Fibroblast of mammary gland (primary cell): ENCODE measurements around the gene PRKAG2.

Source experiments
- DNase-seq: peaks from one replicate; pipeline ENCODE4 v3.0.0-alpha.2; 2010; ENCODE audit warnings: low read depth
- H3K4me3 ChIP-seq: 2 replicates; pipeline ENCODE4 v1.5.1; 2011; ENCODE audit warnings: low read depth, mild to moderate bottlenecking, low read length, moderate library complexity; ENCODE audit not compliant: control insufficient read depth
- CTCF ChIP-seq: conservative IDR thresholded peaks from 2 replicates; pipeline ENCODE4 v1.5.1; 2011; ENCODE audit warnings: low read depth, low read length, inconsistent platforms; ENCODE audit not compliant: control insufficient read depth, insufficient read depth

The PRKAG2 gene

GRCh38 chr7:151549083-151549482 is 327.8 kb downstream of the PRKAG2 start:
- H3K4me3 ChIP-seq: no peak overlapping the region
- no peak for TF ChIP-seq CTCF
- no peak for DNase-seq

- H3K4me3 ChIP-seq: no peak overlapping the region
- DNase-seq: no peak
- no peak for TF ChIP-seq CTCF
Observed at GRCh38 chr7:151544183-151544582, 332.7 kb downstream of the PRKAG2 start.

GRCh38 chr7:151542606-151543130 is 334.2 kb downstream of the PRKAG2 start:
- TF ChIP-seq CTCF: no peak

GRCh38 chr7:151541709-151542499 is 335.0 kb downstream of the PRKAG2 start:
- TF ChIP-seq CTCF: no peak
- H3K4me3 ChIP-seq: no peak overlapping the region
- DNase-seq: no peak

More at GRCh38 chr7:151542606-151543130, 334.2 kb downstream of the PRKAG2 start:
- no peak overlapping the region for H3K4me3 ChIP-seq
- DNase-seq: no peak

- no peak for TF ChIP-seq CTCF
- DNase-seq: no peak
- H3K4me3 ChIP-seq: no peak overlapping the region
Observed at GRCh38 chr7:151540146-151540545, 336.8 kb downstream of the PRKAG2 start.

GRCh38 chr7:151539088-151539671 is 337.7 kb downstream of the PRKAG2 start:
- no peak overlapping the region for H3K4me3 ChIP-seq
- DNase-seq: no peak
- TF ChIP-seq CTCF: no peak
